PC-3 (cell line): Measurements from ENCODE around the gene SERGEF. TPM values are rescaled to one million over a fixed set of nuclear protein-coding genes. Genes with fewer than 3 reads are reported as not detected.

ENCODE experiments used
- ATAC-seq: fragments of 200-7000 bp; cut with Tn5 transposase; 2 replicates; pipeline ENCODE4 v1.9.1; 2020; ENCODE audit warnings: mild to moderate bottlenecking, moderate library complexity
- BruUV-seq: library from RNA; stranded (reverse); fragments of 400-500 nt; replicated peaks from 2 replicates; lab custom pipeline; 2021; lab: Mats Ljungman, UMichigan
- CTCF ChIA-PET: fragments of 300-600 bp; sonication (Branson Sonifier 250); formaldehyde crosslinking; loops from one replicate; lab custom pipeline; 2022; ENCODE audit warnings: antibody characterized with exemption; lab: Charles Lee
- POLR2A ChIA-PET: fragments of 300-600 bp; sonication (Branson Sonifier 250); formaldehyde crosslinking; loops from one replicate; lab custom pipeline; 2022; ENCODE audit warnings: antibody characterized with exemption; ENCODE audit not compliant: unreplicated experiment; lab: Charles Lee
- DNase-seq: peaks from one replicate; pipeline ENCODE4 v3.0.0-alpha.2; 2015
- H2AFZ ChIP-seq: fragments of 300-600 bp; sonication (generic); 2 replicates; pipeline ENCODE4 v1.6.0; 2016; ENCODE audit warnings: antibody characterized with exemption, low read length
- H3F3A ChIP-seq: fragments of 300-600 bp; sonication (generic); one replicate; pipeline ENCODE4 v1.6.0; 2017; ENCODE audit warnings: antibody characterized with exemption, low read length, control low read depth, mild to moderate bottlenecking; ENCODE audit not compliant: unreplicated experiment
- H3K27ac ChIP-seq: fragments of 300-600 bp; sonication (generic); 2 replicates; pipeline ENCODE4 v1.5.1; 2016; ENCODE audit warnings: mild to moderate bottlenecking, low read length
- H3K27me3 ChIP-seq: fragments of 300-600 bp; sonication (generic); 2 replicates; pipeline ENCODE4 v1.6.1; 2016; ENCODE audit warnings: low read length, mixed read lengths
- H3K36me3 ChIP-seq: fragments of 300-600 bp; sonication (generic); 2 replicates; pipeline ENCODE4 v1.6.1; 2016; ENCODE audit warnings: low read depth, mixed run types, low read length, mixed read lengths
- H3K4me1 ChIP-seq: fragments of 300-600 bp; sonication (generic); 2 replicates; pipeline ENCODE4 v1.5.1; 2016; ENCODE audit warnings: low read length; ENCODE audit not compliant: insufficient read depth
- H3K4me2 ChIP-seq: fragments of 300-600 bp; sonication (generic); 2 replicates; pipeline ENCODE4 v1.6.0; 2016; ENCODE audit warnings: low read length
- H3K4me3 ChIP-seq: fragments of 300-600 bp; sonication (generic); 2 replicates; pipeline ENCODE4 v1.5.1; 2016; ENCODE audit warnings: mild to moderate bottlenecking, low read length, mixed read lengths
- H3K79me2 ChIP-seq: fragments of 300-600 bp; sonication (generic); 2 replicates; pipeline ENCODE4 v1.6.1; 2017; ENCODE audit warnings: low read length, mixed read lengths
- H3K9ac ChIP-seq: fragments of 300-600 bp; sonication (generic); 2 replicates; pipeline ENCODE4 v1.6.0; 2016; ENCODE audit warnings: mild to moderate bottlenecking, low read length
- H3K9me2 ChIP-seq: fragments of 300-600 bp; sonication (generic); replicated peaks from 2 replicates; pipeline ENCODE4 v1.6.1; 2016; ENCODE audit warnings: mixed run types, low read length, mixed read lengths
- H3K9me3 ChIP-seq: fragments of 300-600 bp; sonication (generic); 2 replicates; pipeline ENCODE4 v1.6.1; 2016; ENCODE audit warnings: low read length, mixed read lengths
- H4K20me1 ChIP-seq: fragments of 300-600 bp; sonication (generic); 2 replicates; pipeline ENCODE4 v1.6.1; 2016; ENCODE audit warnings: low read length, mixed read lengths
- CTCF ChIP-seq: fragments of 300-600 bp; sonication (generic); conservative IDR thresholded peaks from 2 replicates; pipeline ENCODE4 v1.5.1; 2017; ENCODE audit warnings: antibody characterized with exemption, low read depth, mild to moderate bottlenecking, low read length
- EZH2 ChIP-seq: fragments of 300-600 bp; sonication (generic); IDR thresholded peaks from one replicate; pipeline ENCODE4 v1.6.1; 2017; ENCODE audit warnings: antibody characterized with exemption, mild to moderate bottlenecking, low read length; ENCODE audit not compliant: unreplicated experiment
- EZH2phosphoT487 ChIP-seq: fragments of 300-600 bp; sonication (generic); IDR thresholded peaks from 2 replicates; pipeline ENCODE4 v1.6.1; 2018; ENCODE audit warnings: mild to moderate bottlenecking, antibody characterized with exemption, low read length, borderline replicate concordance
- intact Hi-C: fragments of 100-400 bp; cut with micrococcal nuclease; formaldehyde crosslinking; loops from 2 replicates; pipeline ENCODE4 v1.9.0; 2023
- total RNA-seq: library from RNA; depleted of rRNA; stranded (reverse); fragments of >200 nt; gene quantifications from 2 replicates; pipeline ENCODE4 v1.2.3, GENCODE V29; 2014

The SERGEF gene
- total RNA-seq, 1 experiment from 2014 or later = 13.7 TPM

- ChIA-PET POLR2A (no interaction called here), CTCF (interaction anchor here (0.5 to 0.8 kb wide), 2 partner anchors 32 to 170 kb away, joined by 3 read pairs; no protein-coding TSS in a partner anchor)
- H3K79me2 ChIP-seq = no peaks in the 10 kb centered on the region
- no peak for TF ChIP-seq CTCF
- no peak for TF ChIP-seq EZH2
- TF ChIP-seq EZH2phosphoT487 = no peak
- BruUV-seq = no TSS peak
- H3K36me3 ChIP-seq = no peaks in the 10 kb centered on the region
- no peak for DNase-seq
- H3K27ac ChIP-seq = no peak overlapping the region
- H3K4me3 ChIP-seq = no peak overlapping the region
- H3K9me2 ChIP-seq = no peaks in the 10 kb centered on the region
- H3K4me1 ChIP-seq = no peaks in the 10 kb centered on the region
- no peak overlapping the region for H3K9ac ChIP-seq
- H2AFZ ChIP-seq = no peak overlapping the region
- no peaks in the 10 kb centered on the region for H3F3A ChIP-seq
- no peaks in the 10 kb centered on the region for H4K20me1 ChIP-seq
- H3K27me3 ChIP-seq = no peaks in the 10 kb centered on the region
- no peaks in the 10 kb centered on the region for H3K9me3 ChIP-seq
- intact Hi-C loops = no loop called here
- no peak for ATAC-seq
- no peak overlapping the region for H3K4me2 ChIP-seq
Observed at GRCh38 chr11:17768547-17768946, 244.3 kb downstream of the SERGEF start.

DNA sequence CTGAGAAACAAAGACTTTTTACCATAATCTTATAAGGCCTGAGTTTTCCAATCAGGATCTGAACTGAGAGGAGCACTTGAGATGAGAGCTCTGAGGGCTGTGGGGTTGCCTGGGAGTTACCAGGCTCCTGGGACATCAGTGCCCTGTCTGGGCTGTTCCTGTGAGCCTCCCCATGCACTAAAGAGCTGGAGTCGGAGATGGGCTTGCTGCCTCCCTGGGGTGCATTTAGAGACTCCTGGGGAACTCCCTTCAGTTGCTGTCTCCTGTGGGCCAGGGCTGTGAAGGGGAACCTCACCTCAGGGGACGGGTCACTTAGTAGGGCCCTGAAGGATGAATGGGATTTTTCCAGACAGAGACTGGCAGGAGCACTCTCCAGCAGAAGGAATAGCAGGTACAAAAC, 244.9 kb downstream of the SERGEF start:
- Histone ChIP-seq H3K9me2 (no peaks in the 10 kb centered on the region), H3K27me3 (no peaks in the 10 kb centered on the region), H4K20me1 (no peaks in the 10 kb centered on the region), H3K9me3 (no peaks in the 10 kb centered on the region), H3K9ac (no peak overlapping the region), H3K4me1 (no peaks in the 10 kb centered on the region), H2AFZ (no peak overlapping the region), H3K27ac (no peak overlapping the region), H3K79me2 (no peaks in the 10 kb centered on the region), H3K36me3 (no peaks in the 10 kb centered on the region), H3F3A (no peaks in the 10 kb centered on the region), H3K4me3 (no peak overlapping the region), H3K4me2 (no peak overlapping the region)
- DNase-seq = no peak
- no peak for ATAC-seq
- intact Hi-C loops = no loop called here
- CTCF ChIA-PET = no interaction called here
- no TSS peak for BruUV-seq
- POLR2A ChIA-PET = no interaction called here
- TF ChIP-seq CTCF (no peak), EZH2 (no peak), EZH2phosphoT487 (no peak)

DNA sequence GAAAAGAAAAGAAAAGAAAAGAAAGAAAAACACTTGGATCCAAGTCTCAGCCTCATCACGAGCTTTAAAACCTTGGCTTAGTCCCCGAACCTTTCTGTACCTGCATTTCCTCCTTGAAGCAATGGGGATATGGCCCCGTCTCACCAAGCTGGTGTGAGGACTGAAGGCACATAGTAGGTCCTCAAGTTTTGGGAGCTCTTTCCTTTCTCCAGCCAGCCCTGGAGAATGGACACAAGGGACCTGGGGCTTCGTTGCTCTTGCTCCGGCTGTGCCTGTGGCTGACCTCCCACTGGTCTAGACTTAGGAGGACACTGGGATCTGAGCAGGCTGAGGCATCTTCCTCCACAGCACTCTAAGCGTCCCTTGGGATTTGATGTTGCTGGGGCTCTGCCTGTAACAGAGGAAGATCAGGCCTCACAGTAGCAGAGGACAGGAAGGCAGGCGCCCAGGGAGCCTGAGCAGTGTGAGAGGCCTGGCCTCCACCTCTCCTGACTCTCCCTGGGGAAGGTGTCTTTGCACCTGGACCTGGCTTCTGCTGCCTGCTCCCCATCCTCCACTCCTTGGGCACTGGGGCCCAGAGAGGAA, 245.5 kb downstream of the SERGEF start:
- ATAC-seq = no peak
- TF ChIP-seq CTCF (no peak), EZH2 (no peak), EZH2phosphoT487 (no peak)
- POLR2A ChIA-PET = no interaction called here
- CTCF ChIA-PET = no interaction called here
- H3K79me2 ChIP-seq = no peaks in the 10 kb centered on the region
- no peaks in the 10 kb centered on the region for H3K9me3 ChIP-seq
- H3K36me3 ChIP-seq = no peaks in the 10 kb centered on the region
- H3K9me2 ChIP-seq = no peaks in the 10 kb centered on the region
- DNase-seq = no peak
- H3F3A ChIP-seq = no peaks in the 10 kb centered on the region
- no peaks in the 10 kb centered on the region for H3K4me1 ChIP-seq
- H2AFZ ChIP-seq = no peak overlapping the region
- H3K27me3 ChIP-seq = no peaks in the 10 kb centered on the region
- BruUV-seq = no TSS peak
- no peak overlapping the region for H3K4me2 ChIP-seq
- H3K4me3 ChIP-seq = no peak overlapping the region
- H3K27ac ChIP-seq = no peak overlapping the region
- intact Hi-C loops = no loop called here
- no peaks in the 10 kb centered on the region for H4K20me1 ChIP-seq
- no peak overlapping the region for H3K9ac ChIP-seq
